ENCODE data around the gene OR4X2. TPM values are rescaled to one million over a fixed set of nuclear protein-coding genes. Genes with fewer than 3 reads are reported as not detected.

The OR4X2 gene
- total RNA-seq, 2 experiments from 2014 or later = not detected

GRCh38 chr11:48242501-48242900, 2.4 kb upstream of the OR4X2 start:
- no peak overlapping the region for H3K27ac ChIP-seq (ENCODE audit: low read depth in 1 of 2, low read length in 2 of 2)
- DNase-seq (no peak), ATAC-seq (ENCODE audit: poor library complexity) (no peak)
- intact Hi-C loops (cut with DNase I, micrococcal nuclease) = no loop called here
- H3K9me3 ChIP-seq (ENCODE audit: control insufficient read depth in 1 of 2, insufficient read depth in 1 of 2, low read length in 2 of 2) = peaks cover 0 to 4% of the 10 kb centered on the region in 2 experiments
- Mint-ChIP-seq H3K9me3 (peaks cover 4% of the 10 kb centered on the region), H3K4me3 (no peak overlapping the region), H3K4me1 (ENCODE audit: low read depth) (no peaks in the 10 kb centered on the region), H3K27ac (no peak overlapping the region), H3K27me3 (peaks cover 56% of the 10 kb centered on the region), H3K36me3 (ENCODE audit: low read depth) (no peaks in the 10 kb centered on the region)
- no peaks in the 10 kb centered on the region for H3K36me3 ChIP-seq (ENCODE audit: insufficient read depth, low read length)
- H3K27me3 ChIP-seq (ENCODE audit: control insufficient read depth in 1 of 2, insufficient read depth in 2 of 2, low read length in 2 of 2) = peaks cover 5 to 16% of the 10 kb centered on the region in 2 experiments
- ChIA-PET POLR2A (no interaction called here), CTCF (no interaction called here)
- H3K4me3 ChIP-seq (ENCODE audit: low read length) = no peak overlapping the region
- H3K4me1 ChIP-seq (ENCODE audit: insufficient read depth, low read length) = no peaks in the 10 kb centered on the region
- TF ChIP-seq CTCF (IDR thresholded peaks at IDR 0.05) = no peak

DNA sequence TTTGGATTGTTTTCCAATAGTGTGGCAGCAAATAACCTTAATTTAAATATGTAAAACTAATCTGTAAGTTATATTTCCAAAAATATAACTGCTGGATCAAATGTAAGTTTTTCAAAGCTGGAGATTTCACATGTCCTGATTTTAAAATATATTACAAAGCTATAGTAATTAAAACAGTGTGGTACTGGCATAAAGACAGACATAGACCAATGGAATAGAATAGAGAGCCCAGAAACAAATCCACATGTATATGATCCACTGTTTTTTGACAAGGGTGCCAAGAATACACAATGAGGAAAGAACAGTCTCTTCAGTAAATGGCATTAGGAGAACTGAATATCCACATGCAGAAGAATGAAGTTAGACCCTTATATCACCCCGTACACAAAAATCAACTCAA, 4.0 kb downstream of the OR4X2 start:
- Histone ChIP-seq H3K36me3 (ENCODE audit: insufficient read depth, low read length) (no peaks in the 10 kb centered on the region), H3K27ac (ENCODE audit: low read depth in 1 of 2, low read length in 2 of 2) (no peak overlapping the region), H3K4me3 (ENCODE audit: low read length) (no peak overlapping the region), H3K4me1 (ENCODE audit: insufficient read depth, low read length) (no peaks in the 10 kb centered on the region), H3K27me3 (ENCODE audit: control insufficient read depth in 1 of 2, insufficient read depth in 2 of 2, low read length in 2 of 2) (peaks cover 0 to 4% of the 10 kb centered on the region in 2 experiments), H3K9me3 (ENCODE audit: control insufficient read depth in 1 of 2, insufficient read depth in 1 of 2, low read length in 2 of 2) (peaks cover 0 to 8% of the 10 kb centered on the region in 2 experiments)
- no peaks in the 10 kb centered on the region for H3K36me3 Mint-ChIP-seq (ENCODE audit: low read depth)
- H3K27ac Mint-ChIP-seq = no peak overlapping the region
- H3K27me3 Mint-ChIP-seq = peaks cover 46% of the 10 kb centered on the region
- ATAC-seq (ENCODE audit: poor library complexity) (no peak), DNase-seq (no peak)
- CTCF ChIA-PET = no interaction called here
- TF ChIP-seq CTCF (IDR thresholded peaks at IDR 0.05) = no peak
- peaks cover 6% of the 10 kb centered on the region for H3K9me3 Mint-ChIP-seq
- POLR2A ChIA-PET = no interaction called here
- intact Hi-C loops (cut with DNase I, micrococcal nuclease) = no loop called here
- H3K4me3 Mint-ChIP-seq = no peak overlapping the region
- H3K4me1 Mint-ChIP-seq (ENCODE audit: low read depth) = no peaks in the 10 kb centered on the region

- Mint-ChIP-seq H3K27me3 (peaks cover 14% of the 10 kb centered on the region), H3K36me3 (ENCODE audit: low read depth) (no peaks in the 10 kb centered on the region), H3K27ac (no peak overlapping the region), H3K4me3 (no peak overlapping the region), H3K9me3 (no peaks in the 10 kb centered on the region), H3K4me1 (ENCODE audit: low read depth) (no peaks in the 10 kb centered on the region)
- DNase-seq (no peak), ATAC-seq (ENCODE audit: poor library complexity) (no peak)
- ChIA-PET CTCF (no interaction called here), POLR2A (no interaction called here)
- no peak for TF ChIP-seq CTCF (IDR thresholded peaks at IDR 0.05)
- H3K9me3 ChIP-seq (ENCODE audit: control insufficient read depth in 1 of 2, insufficient read depth in 1 of 2, low read length in 2 of 2) = no peaks in the 10 kb centered on the region
- intact Hi-C loops (cut with DNase I, micrococcal nuclease) = no loop called here
- no peaks in the 10 kb centered on the region for H3K4me1 ChIP-seq (ENCODE audit: insufficient read depth, low read length)
- H3K27ac ChIP-seq (ENCODE audit: low read depth in 1 of 2, low read length in 2 of 2) = no peak overlapping the region
- no peak overlapping the region for H3K4me3 ChIP-seq (ENCODE audit: low read length)
- no peaks in the 10 kb centered on the region for H3K36me3 ChIP-seq (ENCODE audit: insufficient read depth, low read length)
- peaks cover 0 to 2% of the 10 kb centered on the region in 2 experiments for H3K27me3 ChIP-seq (ENCODE audit: control insufficient read depth in 1 of 2, insufficient read depth in 2 of 2, low read length in 2 of 2)
Observed at GRCh38 chr11:48261600-48261999, 16.7 kb downstream of the OR4X2 start.
